OCI-LY7 (cell line): ENCODE measurements around the gene HERC6.

ENCODE experiments used
- CTCF ChIP-seq: fragments of 200-600 bp; sonication (generic); conservative IDR thresholded peaks from 2 replicates; pipeline ENCODE4 v1.5.1; 2014; ENCODE audit warnings: mild to moderate bottlenecking, antibody characterized with exemption, low read length, moderate library complexity, mixed read lengths
- EZH2phosphoT487 ChIP-seq: fragments of 200-600 bp; sonication (generic); IDR thresholded peaks from 2 replicates; pipeline ENCODE4 v1.6.1; 2018; ENCODE audit warnings: low read depth, borderline replicate concordance, mild to moderate bottlenecking, mixed run types, antibody characterized with exemption, low read length, moderate library complexity, mixed read lengths

DNA sequence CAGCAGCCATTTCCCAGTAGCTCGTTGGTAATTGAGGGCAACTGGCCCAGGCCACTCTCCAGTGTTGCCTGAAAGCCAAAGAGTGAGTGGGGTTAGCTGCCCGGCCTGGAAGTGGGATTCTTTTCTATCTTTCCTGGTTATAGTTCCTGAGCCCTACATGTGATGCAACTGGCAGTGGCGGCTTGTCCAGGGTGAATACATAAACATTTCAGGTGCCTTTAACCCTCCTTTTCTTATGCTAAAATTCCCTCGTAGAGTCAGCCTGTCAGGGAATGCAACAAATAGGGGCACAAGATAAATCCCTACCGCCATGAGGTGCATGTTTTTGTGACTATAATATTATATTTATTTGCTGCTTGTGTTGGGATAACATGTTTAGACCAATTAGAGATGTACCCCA, 64.8 kb downstream of the HERC6 start:
- TF ChIP-seq CTCF (no peak), EZH2phosphoT487 (no peak)
